MG63 (cell line): ENCODE measurements around the gene DTD1. TPM values are rescaled to one million over a fixed set of nuclear protein-coding genes. Genes with fewer than 3 reads are reported as not detected.
A peak's percentile ranks its signal among the peaks of the same experiment; 100 is the strongest.

Source experiments
- DNase-seq: peaks from one replicate; pipeline ENCODE4 v3.0.0-alpha.2; 2020
- H3K27me3 ChIP-seq: fragments of 250-450 bp; sonication (Bioruptor Pico); 2 replicates; pipeline ENCODE4 v1.5.1; 2020; ENCODE audit warnings: mild to moderate bottlenecking, moderate library complexity
- H3K36me3 ChIP-seq: fragments of 250-450 bp; sonication (Bioruptor Pico); 2 replicates; pipeline ENCODE4 v1.5.1; 2020; ENCODE audit warnings: mild to moderate bottlenecking, moderate library complexity
- H3K4me3 ChIP-seq: fragments of 250-450 bp; sonication (Bioruptor Pico); 2 replicates; pipeline ENCODE4 v1.5.1; 2020; ENCODE audit warnings: mild to moderate bottlenecking, moderate library complexity
- H3K9me3 ChIP-seq: fragments of 250-450 bp; sonication (Bioruptor Pico); 2 replicates; pipeline ENCODE4 v1.5.1; 2020; ENCODE audit warnings: mild to moderate bottlenecking, moderate library complexity
- total RNA-seq: library from RNA; depleted of rRNA; stranded (reverse); fragments of >200 nt; shearing (Covaris generic); gene quantifications from 2 replicates; pipeline ENCODE4 v1.2.3, GENCODE V29; 2014; ENCODE audit warnings: low replicate concordance

The DTD1 gene
- total RNA-seq, 1 experiment from 2014 or later, result 48.2 TPM

DNA sequence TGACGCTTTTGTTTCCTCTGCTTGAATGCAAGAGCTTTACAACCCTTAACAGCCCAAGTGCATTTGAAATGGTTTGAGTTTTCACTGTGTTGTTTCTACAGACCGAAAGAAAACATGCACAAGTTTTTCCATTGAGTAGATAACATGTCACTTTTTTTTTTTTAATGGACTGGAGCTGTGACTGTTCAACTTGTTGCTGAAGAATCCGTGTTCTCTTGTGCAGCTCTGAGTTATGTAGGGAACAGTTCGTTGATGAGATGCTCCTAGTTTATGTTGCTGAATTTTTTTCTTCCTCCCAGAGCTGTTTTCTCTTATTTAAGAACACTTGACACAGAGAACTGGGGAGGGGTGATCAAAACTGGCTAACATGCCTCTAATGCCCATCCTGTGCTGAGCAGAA lies 89.3 kb downstream of the DTD1 start:
- DNase-seq, result no peak
- Histone ChIP-seq H3K27me3 (no peaks in the 10 kb centered on the region), H3K4me3 (no peak overlapping the region), H3K36me3 (no peaks in the 10 kb centered on the region), H3K9me3 (no peaks in the 10 kb centered on the region)

GRCh38 chr20:18678549-18679419 lies 90.9 kb downstream of the DTD1 start:
- Histone ChIP-seq H3K4me3 (no peak overlapping the region), H3K27me3 (no peaks in the 10 kb centered on the region), H3K9me3 (no peaks in the 10 kb centered on the region), H3K36me3 (no peaks in the 10 kb centered on the region)
- DNase-seq, result no peak

- H3K27me3 ChIP-seq, result no peaks in the 10 kb centered on the region
- H3K36me3 ChIP-seq, result no peaks in the 10 kb centered on the region
- no peak overlapping the region for H3K4me3 ChIP-seq
- DNase-seq, result no peak
- no peaks in the 10 kb centered on the region for H3K9me3 ChIP-seq
These were observed 96.0 kb downstream of the DTD1 start for GRCh38 chr20:18683839-18684238.

DNA sequence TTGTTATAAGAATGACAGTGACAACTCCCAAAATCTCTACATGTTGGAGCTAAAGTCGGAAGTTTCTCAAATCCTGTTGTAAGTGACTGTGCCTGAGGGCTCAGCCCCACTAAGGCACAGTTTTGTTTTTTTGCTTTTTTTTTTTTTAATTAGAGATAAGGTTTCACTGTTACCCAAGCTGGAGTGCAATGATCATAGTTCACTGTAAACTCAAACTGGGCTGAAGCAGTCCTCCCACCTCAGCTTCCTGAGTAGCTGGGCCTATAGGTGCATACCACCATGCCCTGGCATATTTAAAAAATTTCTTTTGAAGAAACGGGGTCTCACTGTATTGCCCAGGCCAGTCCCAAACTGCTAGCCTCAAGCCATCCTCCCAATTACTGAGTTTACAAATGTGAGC lies 96.9 kb downstream of the DTD1 start:
- no peaks in the 10 kb centered on the region for H3K36me3 ChIP-seq
- no peak overlapping the region for H3K4me3 ChIP-seq
- H3K27me3 ChIP-seq, result no peaks in the 10 kb centered on the region
- DNase-seq, result no peak
- H3K9me3 ChIP-seq, result no peaks in the 10 kb centered on the region

GRCh38 chr20:18685406-18685805 lies 97.6 kb downstream of the DTD1 start:
- DNase-seq, result no peak
- H3K4me3 ChIP-seq, result no peak overlapping the region
- H3K36me3 ChIP-seq, result no peaks in the 10 kb centered on the region
- H3K27me3 ChIP-seq, result no peaks in the 10 kb centered on the region
- H3K9me3 ChIP-seq, result no peaks in the 10 kb centered on the region

DNA sequence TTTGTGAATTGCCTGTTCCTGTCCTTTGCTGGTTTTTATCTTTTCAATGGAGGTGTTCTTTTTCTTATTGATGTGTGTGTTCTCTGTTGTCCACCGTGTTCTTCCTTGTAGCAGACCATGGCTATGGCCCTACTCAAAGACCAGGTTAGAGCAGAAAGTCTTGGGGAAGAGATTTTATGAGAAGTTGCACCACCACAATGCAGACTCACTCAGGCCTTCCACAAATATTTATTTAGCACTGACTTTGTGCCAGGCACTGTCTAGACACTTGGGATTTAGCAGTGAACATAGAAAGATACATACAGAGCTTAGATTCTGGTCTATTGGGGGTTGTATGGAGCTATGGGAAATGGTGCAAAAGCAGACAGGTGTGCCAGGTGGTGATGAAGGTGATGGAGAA lies 98.8 kb downstream of the DTD1 start:
- Histone ChIP-seq H3K4me3 (no peak overlapping the region), H3K9me3 (no peaks in the 10 kb centered on the region), H3K27me3 (no peaks in the 10 kb centered on the region), H3K36me3 (no peaks in the 10 kb centered on the region)
- DNase-seq, result no peak

GRCh38 chr20:18688676-18689075 lies 100.8 kb downstream of the DTD1 start:
- Histone ChIP-seq H3K9me3 (no peaks in the 10 kb centered on the region), H3K4me3 (no peak overlapping the region), H3K36me3 (no peaks in the 10 kb centered on the region), H3K27me3 (no peaks in the 10 kb centered on the region)
- DNase-seq, result no peak

- Histone ChIP-seq H3K4me3 (no peak overlapping the region), H3K36me3 (no peaks in the 10 kb centered on the region), H3K27me3 (no peaks in the 10 kb centered on the region), H3K9me3 (no peaks in the 10 kb centered on the region)
- DNase-seq, result no peak
These were observed 101.7 kb downstream of the DTD1 start for GRCh38 chr20:18689557-18689956.

- Histone ChIP-seq H3K36me3 (no peaks in the 10 kb centered on the region), H3K4me3 (no peak overlapping the region), H3K27me3 (no peaks in the 10 kb centered on the region), H3K9me3 (no peaks in the 10 kb centered on the region)
- DNase-seq, result peak; percentile 79
These were observed 104.6 kb downstream of the DTD1 start for GRCh38 chr20:18692447-18692846.

GRCh38 chr20:18694071-18694470 lies 106.2 kb downstream of the DTD1 start:
- no peaks in the 10 kb centered on the region for H3K9me3 ChIP-seq
- H3K27me3 ChIP-seq, result no peaks in the 10 kb centered on the region
- no peak for DNase-seq

GRCh38 chr20:18695175-18695574 lies 107.3 kb downstream of the DTD1 start:
- no peaks in the 10 kb centered on the region for H3K36me3 ChIP-seq
- DNase-seq, result no peak
- H3K27me3 ChIP-seq, result no peaks in the 10 kb centered on the region
- H3K9me3 ChIP-seq, result no peaks in the 10 kb centered on the region
- no peak overlapping the region for H3K4me3 ChIP-seq

More at GRCh38 chr20:18694071-18694470, 106.2 kb downstream of the DTD1 start:
- no peak overlapping the region for H3K4me3 ChIP-seq
- no peaks in the 10 kb centered on the region for H3K36me3 ChIP-seq

DNA sequence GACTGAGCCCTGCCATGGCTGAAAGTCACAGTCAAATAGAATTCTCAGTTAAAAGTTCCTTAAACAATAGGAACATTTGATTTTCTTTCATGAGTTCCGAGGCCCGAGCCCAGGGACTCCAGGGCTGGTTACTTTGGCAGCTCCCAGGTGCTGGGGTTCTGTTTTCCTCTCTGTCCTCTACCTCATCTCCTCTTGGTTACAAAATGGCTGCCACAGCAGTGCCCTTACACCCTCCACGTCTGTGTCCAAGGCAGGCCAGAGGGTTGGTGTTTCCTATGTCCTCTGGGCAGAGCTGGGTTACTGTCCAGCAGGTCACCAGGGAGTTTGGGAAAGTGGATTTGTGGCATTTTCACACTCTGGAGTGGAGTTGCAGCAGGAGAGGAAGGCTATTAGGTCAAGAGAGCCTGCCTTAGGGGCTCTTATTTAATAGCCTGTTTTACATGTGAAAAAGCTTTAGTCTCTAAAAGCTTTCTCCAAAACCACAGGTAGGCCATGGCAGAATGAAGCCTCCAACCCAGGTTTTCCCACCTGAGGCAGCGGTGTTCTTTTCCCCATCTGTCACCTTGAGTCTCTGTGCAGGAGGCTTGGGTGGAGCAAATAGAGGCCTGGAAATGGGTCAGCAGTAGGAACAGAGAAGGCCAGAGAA lies 111.0 kb downstream of the DTD1 start:
- Histone ChIP-seq H3K36me3 (no peaks in the 10 kb centered on the region), H3K27me3 (no peaks in the 10 kb centered on the region), H3K4me3 (no peak overlapping the region), H3K9me3 (no peaks in the 10 kb centered on the region)
- no peak for DNase-seq

DNA sequence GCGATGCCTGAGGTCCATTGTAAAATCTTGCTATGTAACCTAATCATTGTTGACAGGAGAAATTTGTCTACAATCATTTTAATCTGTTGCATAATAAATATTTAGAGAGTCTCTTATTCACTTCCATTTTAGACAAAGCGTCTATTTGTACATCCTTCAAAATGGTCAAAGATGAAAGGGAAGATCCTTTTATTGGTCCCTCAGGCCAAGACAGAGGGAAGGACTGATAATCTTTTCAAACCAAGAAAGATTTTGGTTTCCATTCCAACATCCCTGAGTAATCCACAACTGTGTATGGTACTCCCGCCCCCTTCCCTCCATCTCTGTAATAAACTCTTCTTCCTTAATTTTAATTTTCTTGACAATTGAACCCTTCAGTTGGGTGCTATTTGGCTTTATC lies 114.1 kb downstream of the DTD1 start:
- DNase-seq, result no peak
- Histone ChIP-seq H3K36me3 (no peaks in the 10 kb centered on the region), H3K27me3 (no peaks in the 10 kb centered on the region), H3K4me3 (no peak overlapping the region), H3K9me3 (no peaks in the 10 kb centered on the region)

DNA sequence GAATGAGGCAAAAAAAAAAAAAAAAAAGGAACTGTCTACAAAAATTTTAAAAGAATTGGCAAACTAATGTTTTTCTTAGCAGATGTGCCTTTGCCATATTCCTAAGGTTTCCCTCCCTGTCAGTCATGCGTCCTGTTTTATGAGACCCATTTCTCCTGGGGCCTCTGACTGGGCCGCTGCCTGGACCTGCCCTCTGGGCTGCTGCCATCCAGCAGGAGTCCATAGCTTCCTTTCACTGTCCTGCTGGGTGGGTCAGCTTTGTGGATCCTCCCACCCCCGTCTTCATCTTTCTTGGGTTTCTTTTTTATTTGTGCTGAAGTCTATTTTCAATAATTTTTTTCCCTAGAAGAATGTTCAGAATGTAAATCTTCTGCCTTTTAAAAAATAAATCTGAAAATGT lies 114.9 kb downstream of the DTD1 start:
- no peak overlapping the region for H3K4me3 ChIP-seq
- DNase-seq, result peak; percentile 23
- H3K9me3 ChIP-seq, result no peaks in the 10 kb centered on the region
- H3K27me3 ChIP-seq, result no peaks in the 10 kb centered on the region
- H3K36me3 ChIP-seq, result no peaks in the 10 kb centered on the region

DNA sequence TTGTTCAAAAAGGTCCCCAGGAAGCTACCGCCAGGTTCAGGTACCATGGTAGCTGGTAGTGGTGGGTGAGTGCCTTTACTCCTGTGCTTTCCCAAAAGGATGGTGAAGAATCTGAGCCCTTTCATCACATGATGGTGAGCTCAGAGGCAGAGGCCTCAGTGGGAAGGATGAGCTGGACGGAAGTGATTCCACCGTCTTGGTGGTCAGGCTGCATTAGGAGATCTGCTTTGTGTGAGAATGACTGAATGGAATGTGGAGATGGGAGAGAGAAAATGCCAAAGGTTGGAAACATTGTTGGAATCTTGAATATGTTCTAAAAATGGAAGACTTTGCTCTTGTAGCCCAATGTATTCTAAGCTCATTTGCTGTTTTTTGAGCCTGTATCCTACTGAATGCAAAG lies 117.6 kb downstream of the DTD1 start:
- peak; percentile 65 for DNase-seq
- Histone ChIP-seq H3K4me3 (no peak overlapping the region), H3K36me3 (no peaks in the 10 kb centered on the region), H3K27me3 (no peaks in the 10 kb centered on the region), H3K9me3 (no peaks in the 10 kb centered on the region)

- no peaks in the 10 kb centered on the region for H3K36me3 ChIP-seq
- H3K4me3 ChIP-seq, result no peak overlapping the region
- H3K9me3 ChIP-seq, result no peaks in the 10 kb centered on the region
- no peaks in the 10 kb centered on the region for H3K27me3 ChIP-seq
- no peak for DNase-seq
These were observed 118.1 kb downstream of the DTD1 start for GRCh38 chr20:18705910-18706309.

DNA sequence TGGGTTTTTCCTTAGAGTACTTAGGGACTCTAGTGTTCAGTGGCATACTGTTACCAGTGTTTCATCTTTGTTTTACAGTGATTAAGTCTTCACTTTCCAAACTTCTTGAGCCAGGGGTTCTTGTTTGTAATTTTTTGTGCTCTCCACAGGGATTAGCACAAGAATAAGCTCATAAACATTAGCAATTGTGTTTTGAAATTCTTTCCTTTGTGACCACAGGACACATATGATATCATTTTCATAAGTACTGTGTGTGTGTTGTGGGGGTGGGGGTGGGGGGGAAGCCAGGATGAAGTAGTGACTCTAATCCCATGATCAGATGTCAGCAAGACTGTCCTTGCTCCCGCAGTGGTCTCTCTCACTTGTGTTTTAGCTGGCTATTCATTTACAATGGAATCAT lies 124.3 kb downstream of the DTD1 start:
- no peak for DNase-seq
- Histone ChIP-seq H3K27me3 (no peaks in the 10 kb centered on the region), H3K9me3 (no peaks in the 10 kb centered on the region), H3K36me3 (no peaks in the 10 kb centered on the region), H3K4me3 (no peak overlapping the region)

DNA sequence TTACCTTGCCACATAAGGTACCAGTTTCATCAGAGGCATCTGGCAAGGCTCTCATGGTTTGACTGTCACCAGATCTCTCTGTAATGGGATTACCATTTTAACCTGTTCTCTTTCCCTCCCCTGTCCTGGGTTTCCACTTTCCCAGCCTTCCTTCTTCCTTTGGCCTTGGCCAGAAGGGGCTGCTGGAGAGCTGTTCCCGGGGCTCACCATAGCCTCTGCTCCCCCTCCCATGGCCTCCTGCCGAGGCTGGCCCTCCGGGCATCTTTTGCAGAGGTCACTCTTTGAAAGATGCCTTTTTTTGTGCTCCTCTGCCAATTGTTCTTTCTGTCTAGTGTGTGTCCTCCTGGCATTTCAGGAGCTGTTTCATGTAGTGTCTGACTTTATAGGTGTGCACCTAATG lies 125.0 kb downstream of the DTD1 start:
- no peaks in the 10 kb centered on the region for H3K9me3 ChIP-seq
- H3K36me3 ChIP-seq, result no peaks in the 10 kb centered on the region
- no peaks in the 10 kb centered on the region for H3K27me3 ChIP-seq
- DNase-seq, result no peak
- H3K4me3 ChIP-seq, result no peak overlapping the region
